K562 (cell line): Measurements from ENCODE around the gene TMED6. TPM values are rescaled to one million over a fixed set of nuclear protein-coding genes. Genes with fewer than 3 reads are reported as not detected.

ENCODE experiments used
- ADNP ChIP-seq: fragments of 200-800 bp; sonication (Bioruptor generic); IDR thresholded peaks from 2 replicates; pipeline ENCODE4 v1.6.1; 2016; ENCODE audit warnings: missing genetic modification characterization, missing compliant biosample characterization
- BDP1 ChIP-seq: IDR thresholded peaks from 3 replicates; pipeline ENCODE4 v1.6.1; 2011; ENCODE audit not compliant: insufficient read length, insufficient read depth
- CHCHD3 ChIP-seq: fragments of 250-450 bp; sonication (Bioruptor Pico); IDR thresholded peaks from 2 replicates; pipeline ENCODE4 v2.1.2; 2022; ENCODE audit warnings: mild to moderate bottlenecking
- CREBBP ChIP-seq: IDR thresholded peaks from one replicate; pipeline ENCODE4 v1.6.1; 2012; ENCODE audit warnings: low read depth, mild to moderate bottlenecking, control low read depth, inconsistent platforms, low read length
- EHMT2 ChIP-seq: fragments of 450-650 bp; IDR thresholded peaks from 2 replicates; pipeline ENCODE4 v1.6.1; 2018; ENCODE audit warnings: antibody characterized with exemption
- FUS ChIP-seq: fragments of 200-400 bp; formaldehyde crosslinking; optimal IDR thresholded peaks from 2 replicates; pipeline ENCODE3; 2017; ENCODE audit warnings: low read depth, low read length
- HIVEP1 ChIP-seq: fragments of 250-450 bp; sonication (Bioruptor Pico); IDR thresholded peaks from 2 replicates; pipeline ENCODE4 v1.4.0; 2020; ENCODE audit warnings: mild to moderate bottlenecking
- HLTF ChIP-seq: fragments of 450-650 bp; IDR thresholded peaks from 2 replicates; pipeline ENCODE4 v1.6.1; 2016
- HMBOX1 ChIP-seq: sonication (generic); IDR thresholded peaks from 2 replicates; pipeline ENCODE4 v1.6.1; 2016
- ILF3 ChIP-seq: fragments of 450-650 bp; IDR thresholded peaks from 2 replicates; pipeline ENCODE4 v1.6.1; 2018; ENCODE audit warnings: antibody characterized with exemption, mild to moderate bottlenecking, moderate library complexity, borderline replicate concordance
- MITF ChIP-seq: IDR thresholded peaks from 2 replicates; pipeline ENCODE4 v1.6.1; 2014; ENCODE audit warnings: antibody characterized with exemption
- MXD1 ChIP-seq: fragments of 250-450 bp; sonication (Bioruptor Pico); IDR thresholded peaks from 2 replicates; pipeline ENCODE4 v1.8.0; 2021; ENCODE audit warnings: borderline replicate concordance, mild to moderate bottlenecking, moderate library complexity; ENCODE audit not compliant: poor library complexity, severe bottlenecking
- NCOR1 ChIP-seq: fragments of 450-650 bp; IDR thresholded peaks from 2 replicates; pipeline ENCODE4 v1.6.1; 2016; ENCODE audit warnings: mild to moderate bottlenecking, moderate library complexity
- RAD21 ChIP-seq, 2 experiments: fragments of 250-450 bp in 1 of 2; fragments of 450-650 bp in 1 of 2; sonication (Bioruptor Pico) in 1 of 2; formaldehyde crosslinking in 1 of 2; IDR thresholded peaks in 1 of 2; conservative IDR thresholded peaks in 1 of 2; 2 replicates each; pipeline versions ENCODE4 v1.4.0 to v1.8.0; 2020 to 2022; ENCODE audit warnings: mild to moderate bottlenecking in 2 of 2, moderate library complexity in 1 of 2
- RBM39 ChIP-seq: fragments of 200-400 bp; formaldehyde crosslinking; optimal IDR thresholded peaks from 2 replicates; pipeline ENCODE3; 2018; ENCODE audit warnings: low read depth, low read length
- SIRT6 ChIP-seq: IDR thresholded peaks from one replicate; pipeline ENCODE4 v1.6.1; 2012; ENCODE audit warnings: low read depth, mild to moderate bottlenecking, control low read depth, inconsistent platforms, low read length, moderate library complexity
- SMAD4 ChIP-seq: fragments of 250-450 bp; sonication (Bioruptor Pico); conservative IDR thresholded peaks from 2 replicates; pipeline ENCODE4 v1.8.0; 2021; ENCODE audit warnings: inconsistent platforms, mild to moderate bottlenecking, moderate library complexity
- SNIP1 ChIP-seq: fragments of 450-650 bp; IDR thresholded peaks from 2 replicates; pipeline ENCODE4 v1.7.1; 2017; ENCODE audit warnings: low read depth, mild to moderate bottlenecking
- TAF7 ChIP-seq: fragments of 450-650 bp; IDR thresholded peaks from 2 replicates; pipeline ENCODE4 v1.6.1; 2016; ENCODE audit warnings: missing genetic modification characterization, missing compliant biosample characterization
- THAP7 ChIP-seq: fragments of 250-450 bp; sonication (Bioruptor Pico); IDR thresholded peaks from 2 replicates; pipeline ENCODE4 v1.5.0; 2021
- ZHX1 ChIP-seq: fragments of 150-350 bp; conservative IDR thresholded peaks from 2 replicates; pipeline ENCODE4 v1.6.1; 2014; ENCODE audit warnings: low read length
- ZNF239 ChIP-seq: fragments of 250-450 bp; sonication (Bioruptor Pico); IDR thresholded peaks from 2 replicates; pipeline ENCODE4 v1.4.0; 2020; ENCODE audit warnings: mild to moderate bottlenecking
- ZNF316 ChIP-seq: fragments of 450-650 bp; IDR thresholded peaks from 2 replicates; pipeline ENCODE4 v1.6.1; 2016
- ZNF431 ChIP-seq: sonication (generic); formaldehyde crosslinking; IDR thresholded peaks from 2 replicates; pipeline ENCODE4 v1.8.0; 2022; ENCODE audit warnings: mild to moderate bottlenecking, missing genetic modification reagents
- polyA plus RNA-seq, 8 experiments: library from polyadenylated mRNA; depleted of rRNA in 4 of 8; stranded (reverse) in 5 of 8; unstranded in 3 of 8; fragments of >200 nt; fragmentation: Nextera tagmentation in 2 of 8; fragmentation: Illumina TruSeq in 1 of 8; extraction: Ambion mirVana in 2 of 8; extraction: Trizol in 1 of 8; gene quantifications; 2 replicates each; pipeline versions ENCODE4 v1.2.1 to v1.2.3, GENCODE V29; 2011 to 2014; ENCODE audit warnings: inconsistent platforms in 1 of 8, missing spikeins in 1 of 8
- total RNA-seq, 7 experiments: library from RNA; depleted of rRNA in 6 of 7; stranded (reverse); fragments of >200 nt in 6 of 7; fragmentation: Illumina TruSeq in 2 of 7; extraction: Trizol in 2 of 7; gene quantifications; 2 replicates each; pipeline versions ENCODE4 v1.2.1 to v1.2.3, GENCODE V29; 2011 to 2021; ENCODE audit warnings: low replicate concordance in 1 of 7

The TMED6 gene
- total and polyA plus RNA-seq, 9 of the 15 experiments (the other 6 are each of a cell fraction or from before 2014, with no cell fraction given) = 0.14 to 0.45 (median 0.25) TPM; not detected in 2

GRCh38 chr16:69339289-69340094, 12.1 kb downstream of the TMED6 start, which contains the start of the genes COG8 and NIP7 (continued):
- peak; percentile 39; the same call in 1 of the 2 replicates for TF ChIP-seq NCOR1
- TF ChIP-seq RAD21 (CRISPR knock-in tag; conservative IDR thresholded peaks at IDR 0.05 in 1 of 2, IDR thresholded peaks at IDR 0.05 in 1 of 2) = peak in 1 of 2 experiments; percentile 8; a peak in 1 of 4 replicates
- peak; percentile 66; the same call in 1 of the 2 replicates for TF ChIP-seq SMAD4
- no peak for TF ChIP-seq BDP1
- TF ChIP-seq FUS = no peak
- no peak for TF ChIP-seq HMBOX1
- TF ChIP-seq SIRT6 = peak; percentile 83
- peak; percentile 93 for TF ChIP-seq TAF7 (tag)
- no peak for TF ChIP-seq ZNF316
- peak; percentile 82; the same call in 1 of the 2 replicates for TF ChIP-seq ZHX1
- peak; percentile 46 for TF ChIP-seq MXD1 (CRISPR knock-in tag)
- peak; percentile 78 for TF ChIP-seq RBM39
- TF ChIP-seq HIVEP1 (CRISPR knock-in tag) = no peak
- 0 out of 2 replicates have a peak, but pooled peaks have one; percentile 6 for TF ChIP-seq MITF
- TF ChIP-seq ILF3 = peak; percentile 31; the same call in 1 of the 2 replicates
- TF ChIP-seq EHMT2 = no peak
- no peak for TF ChIP-seq ADNP (tag)
- no peak for TF ChIP-seq CHCHD3 (CRISPR knock-in tag)
- no peak for TF ChIP-seq CREBBP
- peak; percentile 97 for TF ChIP-seq SNIP1
- TF ChIP-seq THAP7 (CRISPR knock-in tag) = no peak
- peak; percentile 25; the same call in 1 of the 2 replicates for TF ChIP-seq HLTF
- no peak for TF ChIP-seq ZNF239 (CRISPR knock-in tag)
- TF ChIP-seq ZNF431 (CRISPR knock-in tag) = no peak
